CD4-positive, alpha-beta T cell treated with Interleukin-6 for 4 hours (primary cell): ENCODE data around the gene CCDC57.
A peak's percentile ranks its signal among the peaks of the same experiment; 100 is the strongest.
"Not testable (repeated sequence)": the region's sequence is repeated elsewhere in the genome, so short reads cannot be mapped to it uniquely, and the experiment has no call there.

ENCODE experiments used
- DNase-seq: peaks from one replicate; pipeline ENCODE4 v3.0.0-alpha.2; 2020; ENCODE audit warnings: mixed read lengths

The CCDC57 gene

GRCh38 chr17:82149401-82150099 lies 63.1 kb downstream of the CCDC57 start:
- no peak for DNase-seq

DNA sequence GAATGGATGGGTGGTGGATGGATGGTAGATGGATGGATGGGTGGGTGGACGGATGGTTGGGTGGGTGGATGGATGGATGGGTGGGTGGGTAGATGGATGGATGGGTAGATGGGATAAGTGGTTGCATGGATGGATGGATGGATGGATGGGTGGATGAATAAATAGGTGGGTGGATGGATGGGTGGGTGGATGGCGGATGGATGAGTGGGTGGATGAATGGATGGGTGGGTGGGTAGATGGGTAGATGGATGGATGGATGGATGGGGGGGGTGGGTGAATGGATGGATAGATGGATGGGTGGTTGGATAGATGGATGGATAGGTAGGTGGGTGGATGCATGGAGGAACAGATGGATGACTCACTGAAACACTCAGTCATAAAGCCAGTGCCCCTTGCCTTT lies 63.6 kb downstream of the CCDC57 start:
- DNase-seq, result no peak

- no peak for DNase-seq
Measured at GRCh38 chr17:82148011-82148410, 64.6 kb downstream of the CCDC57 start.

DNA sequence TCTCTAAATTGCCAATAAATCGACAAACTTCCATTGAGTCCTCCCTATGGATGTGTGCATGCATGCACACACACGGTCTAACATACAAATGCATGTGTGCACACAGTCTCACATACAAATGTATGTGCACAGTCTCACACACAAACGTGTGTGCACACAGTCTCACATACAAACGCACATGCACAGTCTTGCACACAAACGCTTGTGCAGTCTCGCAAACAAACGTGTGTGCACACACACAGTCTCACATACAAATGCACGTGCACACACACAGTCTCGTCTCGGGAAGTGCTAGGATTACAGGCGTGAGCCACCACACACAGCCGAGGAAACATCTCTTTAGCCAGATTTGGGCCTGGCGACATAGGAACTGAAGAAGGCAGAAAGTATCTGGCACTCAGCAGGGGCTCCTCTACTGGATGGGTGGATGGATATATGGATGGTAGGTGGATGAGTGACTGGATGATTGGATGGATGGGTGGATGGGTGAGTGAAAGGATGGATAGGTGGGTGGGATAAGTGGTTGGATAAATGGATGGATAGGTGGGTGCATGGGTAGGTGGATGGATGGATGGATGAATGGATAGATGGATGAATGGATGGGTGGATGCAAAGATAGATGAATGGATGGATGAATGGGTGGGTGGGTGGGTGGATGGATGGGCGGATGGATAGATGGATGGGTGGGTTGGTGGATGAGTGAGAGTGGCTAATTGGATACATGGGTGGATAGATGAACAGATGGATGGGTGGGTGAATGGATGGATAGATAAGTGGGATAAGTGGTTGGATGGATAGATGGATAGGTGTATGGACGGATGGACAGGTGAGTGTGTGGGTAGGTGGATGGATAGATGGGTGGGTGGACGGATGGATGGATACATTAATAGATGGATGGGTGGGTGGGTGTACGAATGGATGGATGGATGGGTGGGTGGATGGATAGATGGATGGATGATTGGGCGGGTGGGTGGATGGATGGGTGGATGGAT lies 65.7 kb downstream of the CCDC57 start:
- no peak for DNase-seq

DNA sequence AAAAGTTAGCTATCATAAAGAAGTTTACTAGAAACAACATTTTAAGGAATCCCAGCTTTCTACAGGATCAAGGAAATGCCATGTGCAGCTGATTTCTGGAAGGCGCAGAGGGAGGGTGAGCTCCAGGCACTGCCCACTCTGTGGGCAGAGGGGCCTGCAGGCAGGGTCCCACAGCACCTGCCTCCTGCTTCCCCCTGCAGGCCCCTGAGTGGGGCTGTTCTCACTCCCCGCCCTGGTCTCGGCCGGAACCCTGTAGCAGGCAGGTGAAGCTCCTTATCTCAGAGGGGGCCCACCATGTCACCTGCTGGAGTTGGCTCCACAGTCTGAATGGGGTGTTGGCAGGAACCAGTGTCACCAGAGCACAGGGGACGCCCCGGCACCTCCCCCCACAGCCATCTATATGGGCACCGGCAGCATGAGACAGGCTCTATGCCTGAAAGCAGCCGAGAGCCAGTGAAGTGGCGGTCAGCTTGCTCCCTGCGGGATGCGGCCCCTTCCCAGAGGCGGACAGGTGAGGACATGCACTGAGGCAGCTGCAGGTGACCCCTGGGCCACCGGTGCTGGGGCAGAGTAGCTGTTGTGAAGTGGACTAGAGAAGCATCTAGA lies 67.0 kb downstream of the CCDC57 start:
- DNase-seq, result no peak

- no peak for DNase-seq
Measured at GRCh38 chr17:82143333-82143732, 69.3 kb downstream of the CCDC57 start.

DNA sequence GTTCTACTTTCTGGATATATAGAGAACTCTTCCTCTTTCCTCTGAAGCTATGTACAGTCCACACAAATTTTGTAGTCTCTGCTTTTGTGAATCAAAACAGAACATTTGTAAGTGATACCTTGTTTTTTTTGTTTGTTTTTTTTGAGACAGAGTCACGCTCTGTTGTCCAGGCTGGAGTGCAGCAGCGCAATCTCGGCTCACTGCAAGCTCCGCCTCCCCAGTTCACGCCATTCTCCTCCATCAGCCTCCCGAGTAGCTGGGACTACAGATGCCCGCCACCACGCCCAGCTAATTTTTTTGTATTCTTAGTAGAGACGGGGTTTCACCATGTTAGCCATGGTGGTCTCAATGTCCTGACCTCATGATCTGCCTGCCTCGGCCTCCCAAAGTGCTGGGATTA lies 72.7 kb downstream of the CCDC57 start:
- DNase-seq, result not testable (repeated sequence)

DNA sequence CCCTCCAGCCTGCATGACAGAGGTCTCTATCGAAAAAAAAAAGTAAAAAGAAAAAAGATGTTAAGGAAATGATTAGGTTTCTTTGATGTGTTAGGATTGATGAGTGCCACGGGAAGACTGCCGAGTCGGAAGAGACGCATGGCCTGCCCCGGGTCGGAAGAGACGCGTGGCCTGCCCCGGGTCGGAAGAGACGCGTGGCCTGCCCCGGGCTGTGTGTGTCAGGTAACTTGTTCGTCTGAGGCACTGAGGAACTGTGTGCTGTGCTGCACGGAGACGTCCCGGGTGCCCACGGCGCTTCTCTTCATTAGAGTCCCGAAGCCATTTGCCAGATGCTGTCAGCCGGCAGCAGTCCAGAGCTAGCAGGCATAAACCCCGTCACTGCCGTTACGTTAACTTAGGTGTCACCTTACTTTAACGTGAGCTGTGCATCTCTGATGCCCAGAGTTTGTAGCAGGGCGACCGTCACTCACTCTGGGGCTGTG lies 74.1 kb downstream of the CCDC57 start:
- DNase-seq, result no peak

DNA sequence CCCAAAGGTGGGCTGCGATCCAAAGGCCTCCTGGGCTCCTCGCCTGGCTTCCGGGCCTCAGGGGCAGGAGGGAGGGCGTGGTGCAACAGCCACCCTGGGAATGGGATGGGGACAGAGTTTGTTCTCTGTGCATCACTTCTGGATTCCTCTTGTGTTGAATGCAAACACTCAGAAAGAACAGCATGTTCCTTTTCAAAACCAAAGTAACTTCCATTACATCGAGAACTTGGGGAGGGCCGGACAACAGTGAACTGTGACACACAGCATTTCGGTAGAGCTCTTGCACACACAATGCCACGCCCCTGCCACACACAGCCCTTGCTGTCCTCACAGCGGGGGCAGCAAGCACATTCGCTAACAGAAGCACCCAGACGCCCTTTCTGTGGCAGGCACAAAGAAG lies 78.5 kb downstream of the CCDC57 start:
- DNase-seq, result no peak

- DNase-seq, result not testable (repeated sequence)
Measured at GRCh38 chr17:82133166-82133953, 79.3 kb downstream of the CCDC57 start.

DNA sequence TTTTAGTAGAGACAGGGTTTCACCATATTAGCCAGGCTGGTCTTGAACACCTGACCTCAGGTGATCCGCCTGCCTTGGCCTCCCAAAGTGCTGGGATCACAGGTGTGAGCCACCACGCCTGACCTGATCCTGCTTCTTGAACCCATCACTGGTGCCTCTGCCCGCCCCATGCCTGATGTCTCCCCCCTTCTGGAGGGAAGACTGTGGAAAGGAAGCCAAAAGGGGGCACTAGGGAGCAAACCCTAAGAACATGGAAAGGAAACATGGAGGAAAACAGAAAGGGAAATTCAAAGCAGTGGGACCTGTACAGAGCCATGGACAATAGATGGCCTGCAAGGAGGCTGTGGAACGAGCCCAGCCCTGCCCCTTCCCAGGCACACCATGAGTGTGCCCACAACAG lies 83.5 kb downstream of the CCDC57 start:
- no peak for DNase-seq

- no peak for DNase-seq
Measured at GRCh38 chr17:82128287-82128686, 84.4 kb downstream of the CCDC57 start.

- DNase-seq, result peak; percentile 20
Measured at GRCh38 chr17:82127704-82128103, 84.9 kb downstream of the CCDC57 start.

GRCh38 chr17:82127315-82127595 lies 85.4 kb downstream of the CCDC57 start:
- peak; percentile 46 for DNase-seq

DNA sequence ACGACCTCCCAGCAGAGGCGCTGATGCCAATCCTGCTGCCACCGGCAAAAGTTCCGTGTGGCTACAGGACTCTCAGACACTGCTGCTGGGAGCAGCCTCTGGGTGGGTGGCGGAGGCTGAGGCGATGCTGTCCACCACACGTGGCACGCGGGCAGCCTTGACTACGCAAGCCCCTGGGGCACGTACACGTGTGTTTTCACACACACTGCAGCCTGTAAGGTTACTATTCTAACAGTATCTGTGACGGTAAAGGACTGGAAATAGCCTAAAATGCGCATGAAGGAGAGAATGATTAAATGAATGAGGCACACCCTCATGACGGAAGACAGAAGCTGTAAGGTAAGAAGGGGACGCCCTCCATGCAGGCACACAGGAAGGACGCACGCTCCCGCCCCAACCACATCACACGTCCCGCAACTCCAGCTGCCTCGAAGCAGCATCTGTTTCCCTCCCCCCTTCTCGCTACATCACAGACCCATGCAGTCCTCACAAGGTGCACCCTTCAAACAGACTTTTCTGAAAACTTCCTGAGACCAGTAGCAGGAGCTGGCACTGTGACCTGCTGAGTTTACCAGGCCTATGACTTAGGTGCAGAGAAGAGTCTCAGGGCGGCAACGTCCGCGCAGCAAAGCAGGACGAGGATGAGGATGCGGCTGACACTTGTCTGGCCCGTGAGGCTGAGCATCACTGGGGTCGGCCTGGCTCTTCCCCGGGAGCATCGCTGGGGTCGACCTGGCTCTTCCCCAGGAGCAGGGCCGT lies 85.9 kb downstream of the CCDC57 start:
- DNase-seq, result peak; percentile 92

GRCh38 chr17:82124101-82124500 lies 88.5 kb downstream of the CCDC57 start:
- no peak for DNase-seq

GRCh38 chr17:82121660-82122629 lies 90.7 kb downstream of the CCDC57 start:
- DNase-seq, result no peak

- DNase-seq, result no peak
Measured at GRCh38 chr17:82121246-82121645, 91.4 kb downstream of the CCDC57 start.

DNA sequence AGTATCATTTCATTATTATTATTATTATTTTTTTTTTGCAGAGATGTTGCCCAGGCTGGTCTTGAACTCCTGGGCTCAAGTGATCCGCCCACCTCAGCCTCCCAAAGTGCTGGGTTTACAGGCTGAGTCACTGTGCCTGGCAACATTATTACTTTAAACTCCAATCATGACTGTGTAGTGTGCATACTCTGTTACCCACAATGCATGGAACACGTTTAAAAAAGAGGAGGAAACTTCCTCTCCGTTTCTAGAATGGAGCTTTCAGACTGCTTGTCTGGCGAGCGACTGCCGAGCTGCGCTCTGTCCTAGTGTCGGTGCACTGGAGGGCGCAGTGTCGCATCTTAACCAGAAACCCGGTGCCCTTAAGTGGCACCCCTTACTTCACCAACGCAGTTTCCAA lies 92.5 kb downstream of the CCDC57 start:
- peak; percentile 51 for DNase-seq

DNA sequence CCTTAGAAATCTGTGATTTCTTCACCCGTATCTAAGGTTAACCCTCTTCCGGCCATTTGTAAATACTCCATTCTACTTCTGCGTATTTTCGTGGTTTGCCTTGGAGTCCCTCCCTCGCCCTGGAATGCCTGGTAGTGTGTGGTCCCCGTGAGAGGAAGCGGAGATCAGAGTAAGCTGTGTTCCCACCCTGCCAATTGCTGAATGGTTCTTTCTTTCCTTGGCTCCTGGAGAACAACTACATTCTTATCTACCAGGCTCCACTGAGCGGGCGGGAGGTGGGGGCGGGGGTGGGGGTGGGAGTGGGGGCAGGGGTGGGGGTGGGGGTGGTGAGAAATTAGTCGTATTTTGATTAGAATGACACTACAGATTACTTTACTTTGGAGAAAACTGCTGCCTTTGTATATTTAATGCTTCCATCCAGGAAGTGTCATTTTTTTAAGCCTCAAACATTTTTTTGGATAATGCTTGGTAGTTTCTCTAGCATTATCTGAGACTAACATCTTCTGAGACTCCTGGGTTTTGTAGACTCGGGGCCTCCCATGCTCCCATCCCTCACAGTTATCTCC lies 93.7 kb downstream of the CCDC57 start:
- DNase-seq, result no peak
